HG03442 (cell line): ENCODE measurements around the gene MRNIP.
A peak's percentile ranks its signal among the peaks of the same experiment; 100 is the strongest.

ENCODE experiments used
- ATAC-seq: cut with Tn5 transposase; IDR thresholded peaks from one replicate; pipeline ENCODE4 v1.9.1; 2021; ENCODE audit warnings: mild to moderate bottlenecking, moderate library complexity; ENCODE audit not compliant: unreplicated experiment

Gene MRNIP, protein sequence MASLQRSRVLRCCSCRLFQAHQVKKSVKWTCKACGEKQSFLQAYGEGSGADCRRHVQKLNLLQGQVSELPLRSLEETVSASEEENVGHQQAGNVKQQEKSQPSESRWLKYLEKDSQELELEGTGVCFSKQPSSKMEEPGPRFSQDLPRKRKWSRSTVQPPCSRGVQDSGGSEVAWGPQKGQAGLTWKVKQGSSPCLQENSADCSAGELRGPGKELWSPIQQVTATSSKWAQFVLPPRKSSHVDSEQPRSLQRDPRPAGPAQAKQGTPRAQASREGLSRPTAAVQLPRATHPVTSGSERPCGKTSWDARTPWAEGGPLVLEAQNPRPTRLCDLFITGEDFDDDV

DNA sequence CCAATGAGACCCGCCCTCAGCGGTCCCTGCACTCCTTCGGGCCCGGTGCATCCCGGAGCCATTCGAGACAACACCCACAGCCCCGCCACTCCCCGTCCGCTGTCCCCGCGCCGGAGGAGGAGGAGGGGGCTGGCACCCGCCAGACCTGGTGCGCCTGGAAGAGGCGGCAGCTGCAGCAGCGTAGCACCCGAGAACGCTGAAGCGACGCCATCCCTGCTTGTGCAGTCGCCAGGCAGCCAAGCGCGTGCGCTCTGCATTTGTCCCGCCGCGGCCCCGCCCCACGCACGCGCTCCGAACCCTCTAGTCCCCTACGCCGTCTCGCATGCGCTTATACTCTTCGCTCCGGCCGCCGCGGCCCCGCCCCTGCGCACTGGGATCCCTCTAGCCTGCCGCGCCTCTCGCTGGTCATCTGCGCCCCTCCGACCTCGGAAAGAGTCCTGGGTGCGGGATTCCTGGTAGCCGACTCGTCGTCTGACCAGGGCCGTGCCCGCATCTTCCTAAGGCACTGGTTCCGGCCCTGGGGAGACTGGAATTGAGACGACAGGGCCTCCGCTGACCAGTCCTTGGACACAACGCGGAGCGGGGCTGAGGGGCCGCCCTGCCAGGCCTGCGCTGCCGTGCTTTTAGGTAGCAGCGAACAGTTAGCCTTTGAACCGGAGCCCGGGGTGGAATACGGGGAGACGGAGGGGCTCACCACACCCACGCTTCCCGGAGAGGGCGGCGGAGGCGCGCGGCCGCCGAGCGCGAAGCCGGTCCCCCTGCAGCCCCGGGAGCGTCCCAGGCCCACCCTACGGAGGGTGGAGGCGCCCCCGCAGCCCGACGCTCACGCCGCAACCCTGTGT, at the start of gene MRNIP:
MRNIP (minus strand) TSS at position 232 of the 842 bp plus-strand sequence; CDS start at position 211, 21 bp downstream.
- ATAC-seq: peak; percentile 95

DNA sequence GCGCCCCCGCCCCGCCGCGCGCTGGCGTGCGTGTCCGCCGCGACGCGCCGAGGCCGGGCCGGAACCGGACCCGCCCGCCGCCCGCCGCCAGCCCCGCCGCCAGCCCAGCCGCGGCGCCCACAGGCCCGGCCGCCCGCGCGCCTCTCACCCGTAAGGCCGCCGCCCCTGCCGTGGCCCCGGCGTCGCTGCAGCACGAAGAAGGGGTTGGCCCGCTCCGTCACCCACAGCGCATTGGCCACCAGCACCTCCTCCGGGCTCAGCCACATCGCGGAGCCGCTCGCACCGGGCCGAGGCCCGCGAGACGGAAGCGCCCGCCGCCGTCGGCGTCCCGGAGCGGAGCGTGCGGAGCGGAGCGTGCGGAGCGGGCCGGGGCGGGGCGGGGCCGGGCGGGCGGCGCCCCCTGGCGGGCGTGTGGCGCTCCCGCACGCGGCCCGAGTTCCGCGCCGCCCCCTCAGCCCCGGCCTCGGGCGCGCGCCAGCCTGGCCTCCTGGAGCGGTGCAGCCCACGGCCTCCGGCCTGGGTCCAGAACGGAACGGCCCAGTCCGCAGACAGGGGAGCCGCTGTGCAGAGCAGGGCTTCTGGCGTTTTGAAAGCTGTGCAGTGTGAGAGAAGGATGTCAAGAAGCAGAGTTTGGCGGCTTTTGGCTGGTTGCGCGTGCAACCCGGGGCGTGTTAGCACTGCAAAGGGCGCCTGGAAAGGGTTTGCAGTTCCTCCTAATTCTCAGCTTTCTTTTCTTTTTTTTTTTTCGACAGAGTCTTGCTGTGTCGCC, 49.1 kb upstream of the MRNIP start, which contains the start of gene TBC1D9B:
TBC1D9B (minus strand) TSS at position 342 of the 769 bp plus-strand sequence; CDS start at position 266, 76 bp downstream.
- peak; percentile 80 for ATAC-seq

DNA sequence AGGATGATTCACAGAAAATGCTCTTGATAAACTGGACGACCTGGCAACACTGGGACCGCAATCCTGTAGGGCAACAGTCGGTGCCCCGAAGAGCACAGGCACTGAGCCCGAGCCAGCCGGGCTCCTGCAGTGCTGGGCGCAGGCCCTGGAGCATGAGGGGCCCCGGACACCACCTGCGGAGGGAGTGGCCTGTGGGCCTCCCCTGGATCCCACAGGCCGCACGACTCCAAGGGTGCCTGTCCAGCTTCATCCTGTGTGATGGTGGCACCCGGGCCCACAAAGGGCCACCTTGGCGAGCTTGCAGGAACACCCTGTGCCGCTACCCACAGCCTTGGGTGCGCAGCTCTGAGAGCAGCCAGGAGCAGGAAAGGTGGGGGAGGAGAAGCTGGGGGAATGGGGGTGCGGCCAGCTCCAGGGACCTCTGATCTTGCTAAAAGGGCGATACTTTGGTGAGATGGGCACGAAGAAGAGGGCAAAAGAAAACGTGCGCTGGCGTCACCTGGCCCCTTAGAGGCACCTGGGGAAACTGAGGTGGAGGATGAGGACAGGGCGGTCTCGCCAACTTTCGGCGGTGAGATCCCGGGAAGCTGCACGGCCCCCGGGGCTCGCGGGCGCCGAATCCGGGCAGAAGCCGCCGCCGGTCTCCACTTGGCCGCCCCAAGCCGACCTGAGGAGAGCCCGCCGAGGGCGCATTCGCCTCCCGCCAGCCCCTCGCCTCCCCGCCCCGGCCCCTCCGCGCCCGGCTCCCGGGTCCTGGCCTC, 48.4 kb upstream of the MRNIP start:
- peak; percentile 31 for ATAC-seq

DNA sequence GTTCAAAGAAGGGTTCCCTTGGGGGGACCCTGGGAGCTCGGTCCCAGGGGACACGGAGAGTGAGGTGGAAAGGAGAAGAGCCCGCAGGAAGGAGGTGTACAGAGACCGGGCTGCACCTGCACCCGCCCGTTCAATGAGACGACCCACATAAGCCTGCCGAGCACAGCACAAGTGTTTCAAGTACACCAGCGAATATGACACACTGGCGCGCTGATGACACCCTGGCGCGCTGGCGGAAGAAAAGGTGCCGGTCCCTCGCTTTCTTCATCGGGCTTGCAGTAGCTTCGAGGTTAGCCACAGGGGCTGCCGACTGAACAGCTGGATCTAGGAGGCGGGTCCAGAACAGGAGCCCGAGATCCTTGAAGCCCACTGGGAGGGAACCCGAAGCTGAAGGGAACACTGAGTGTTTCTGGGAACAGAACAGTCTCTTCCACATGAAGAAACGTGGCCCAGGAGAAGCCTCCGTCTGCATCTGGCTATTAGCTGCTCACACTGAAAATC, 47.7 kb upstream of the MRNIP start:
- ATAC-seq: no peak

DNA sequence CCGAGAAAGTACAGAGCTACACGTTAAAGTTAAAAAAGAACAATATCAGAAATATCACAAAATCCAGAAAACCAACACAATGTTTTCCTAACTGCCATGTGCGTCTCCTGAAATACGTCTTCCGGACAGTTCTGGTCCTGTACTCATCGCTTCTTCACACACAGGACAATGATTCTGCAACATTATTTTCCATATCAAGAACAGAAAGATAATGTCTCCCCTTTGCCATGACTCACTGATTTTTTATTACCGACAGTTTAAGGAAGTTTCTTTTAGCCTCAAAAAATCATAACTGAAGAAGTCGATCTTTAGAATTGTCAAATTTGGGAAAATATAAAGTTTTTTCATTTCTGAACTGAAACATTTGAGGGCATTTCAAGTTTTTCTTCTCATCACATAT, 46.5 kb upstream of the MRNIP start:
- ATAC-seq: no peak

DNA sequence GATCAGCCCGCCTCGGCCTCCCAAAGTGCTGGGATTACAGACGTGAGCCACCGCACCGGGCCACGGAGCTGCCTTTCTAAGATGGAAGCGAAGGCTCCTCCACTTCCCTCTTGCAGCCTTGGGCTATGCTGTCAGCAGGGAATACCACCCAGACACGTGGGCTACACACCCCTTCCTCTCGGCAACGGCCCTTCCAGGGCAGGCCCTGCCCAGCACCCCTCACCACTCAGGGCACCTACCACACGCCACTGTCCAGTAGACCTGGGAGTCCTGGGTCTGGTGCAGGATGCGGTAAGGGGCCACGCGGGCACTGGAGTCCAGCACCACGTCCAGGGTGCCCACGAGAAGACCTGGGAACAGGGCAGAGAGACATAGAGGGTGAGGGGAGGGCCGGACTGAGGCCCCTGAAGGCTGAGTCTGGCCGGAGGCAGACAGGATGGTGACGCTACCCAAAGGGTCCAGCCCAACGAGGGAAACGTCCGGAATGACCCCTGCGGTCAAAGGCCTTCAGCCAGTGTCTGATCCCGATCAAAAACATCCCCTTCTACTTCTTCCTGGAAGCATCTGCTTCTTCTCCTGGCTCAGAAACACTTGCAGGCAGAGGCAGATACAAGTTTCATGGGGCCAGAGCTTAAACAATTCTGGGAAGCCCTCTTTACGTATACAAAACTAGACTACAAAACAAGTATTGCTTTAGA, 46.0 kb upstream of the MRNIP start:
- ATAC-seq: no peak

DNA sequence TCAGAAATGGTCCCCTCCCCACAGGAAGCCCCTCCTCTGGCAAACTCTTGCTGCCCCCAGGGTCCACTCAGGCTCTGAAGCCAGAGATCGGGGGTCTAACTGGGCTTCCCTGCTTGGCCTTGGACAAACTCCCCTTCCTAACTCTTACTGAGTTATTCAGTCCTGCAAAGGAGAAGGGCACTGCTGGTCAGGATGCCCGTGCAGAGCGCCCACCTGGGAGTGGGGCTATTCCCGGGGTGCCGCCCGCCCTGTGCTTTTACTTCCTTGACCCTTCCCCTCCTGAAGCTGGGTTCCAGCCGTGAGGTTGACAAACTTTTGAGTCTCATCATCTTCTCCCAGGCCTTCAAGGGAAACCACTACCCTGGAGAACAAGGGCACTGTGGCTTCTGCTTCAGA, 44.1 kb upstream of the MRNIP start:
- no peak for ATAC-seq

DNA sequence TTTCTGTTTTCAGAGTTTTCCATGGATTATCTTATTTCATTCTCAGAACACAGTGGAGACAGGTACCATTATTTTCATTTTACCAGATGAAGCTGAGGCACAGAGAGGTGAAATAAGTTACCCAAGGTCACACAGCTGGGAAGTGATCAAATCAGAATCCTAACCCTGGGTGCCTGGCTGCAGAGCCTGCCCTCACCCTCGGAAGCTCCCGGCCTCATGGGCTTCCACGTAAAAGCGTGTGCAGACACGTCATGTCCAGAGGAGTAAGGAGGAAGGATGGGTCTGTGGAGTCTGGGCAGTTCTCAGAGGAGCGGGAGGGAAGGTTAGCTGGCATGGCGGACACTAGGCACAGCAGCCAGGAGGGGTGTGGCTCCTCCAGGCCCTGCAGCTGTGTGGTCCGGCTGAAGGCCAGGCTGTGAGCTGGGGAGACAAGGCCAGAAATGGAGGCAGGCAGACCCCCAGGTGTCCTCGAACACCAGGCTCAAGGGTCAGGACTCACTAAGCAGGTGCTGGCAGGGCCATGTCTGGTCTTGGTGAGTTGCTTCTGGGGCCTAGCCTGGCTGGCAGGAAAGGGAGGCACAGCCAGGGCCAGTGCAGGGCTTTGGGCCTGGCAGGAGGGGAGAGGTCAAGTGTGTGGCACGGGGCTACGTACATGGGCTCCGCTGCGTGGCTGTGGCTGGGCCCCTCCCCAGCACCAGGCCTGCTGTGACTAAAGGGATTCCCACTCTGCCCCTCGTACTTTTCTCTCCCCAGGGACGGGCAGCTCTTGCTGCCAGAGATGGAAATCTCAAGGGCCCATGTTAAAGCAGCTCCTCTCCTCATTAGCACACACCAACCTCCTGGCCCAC, 43.5 kb upstream of the MRNIP start:
- ATAC-seq: no peak

DNA sequence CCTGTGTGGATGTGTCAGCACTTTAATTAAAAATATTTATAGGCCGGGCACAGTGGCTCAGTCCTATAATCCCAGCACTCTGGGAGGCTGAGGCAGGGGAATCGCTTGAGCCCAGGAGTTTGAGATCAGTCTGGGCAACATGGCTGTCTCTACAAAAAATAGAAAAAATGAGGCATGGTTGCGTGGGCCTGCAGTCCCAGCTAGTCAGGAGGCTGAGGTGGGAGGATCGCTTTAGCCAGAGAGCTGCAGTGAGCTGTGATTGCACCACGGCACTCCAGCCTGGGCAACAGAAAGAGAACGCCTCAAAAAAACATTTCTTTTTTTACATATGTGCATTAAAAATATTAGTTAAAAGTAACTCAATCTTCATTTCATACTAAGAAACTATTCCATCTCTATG, 42.8 kb upstream of the MRNIP start:
- ATAC-seq: no peak

DNA sequence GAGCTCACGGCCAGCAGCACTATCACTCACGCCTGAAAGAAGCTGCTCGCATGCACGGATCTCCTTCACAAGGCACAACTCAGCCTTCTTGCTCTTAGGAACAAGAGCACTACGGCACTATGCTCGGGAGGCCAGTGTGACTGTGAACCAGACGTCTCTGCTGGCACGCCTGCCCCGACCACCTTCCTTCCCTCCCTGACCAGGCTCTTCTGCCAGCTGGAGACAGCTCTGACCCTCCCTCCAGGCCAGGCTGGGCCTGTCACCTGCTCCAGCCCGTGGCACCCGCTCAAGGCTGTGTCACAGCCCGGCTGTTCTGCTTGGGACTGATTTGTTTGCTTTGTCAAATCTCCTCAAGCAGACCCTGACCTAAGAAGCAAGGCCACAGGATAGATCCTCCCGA, 42.1 kb upstream of the MRNIP start:
- ATAC-seq: no peak

DNA sequence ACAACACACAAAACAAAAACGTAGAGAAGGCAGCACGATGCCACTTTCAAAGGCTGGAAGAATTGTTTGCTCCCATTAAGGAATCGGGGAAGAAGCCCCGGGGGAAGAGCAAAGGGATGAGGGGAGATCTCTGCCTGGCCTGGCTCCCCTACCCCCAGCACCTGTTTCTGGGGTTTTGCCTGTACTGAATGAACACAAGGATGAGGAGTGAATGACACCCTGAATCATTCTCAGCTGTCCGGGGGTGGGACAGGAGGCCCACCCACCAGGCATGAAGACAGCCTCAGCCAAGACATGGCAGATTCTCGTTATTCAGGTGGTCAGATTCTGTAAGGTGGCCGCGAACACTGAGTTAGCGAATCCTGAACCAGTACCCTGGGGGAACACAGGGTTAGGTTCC, 41.6 kb upstream of the MRNIP start:
- no peak for ATAC-seq

DNA sequence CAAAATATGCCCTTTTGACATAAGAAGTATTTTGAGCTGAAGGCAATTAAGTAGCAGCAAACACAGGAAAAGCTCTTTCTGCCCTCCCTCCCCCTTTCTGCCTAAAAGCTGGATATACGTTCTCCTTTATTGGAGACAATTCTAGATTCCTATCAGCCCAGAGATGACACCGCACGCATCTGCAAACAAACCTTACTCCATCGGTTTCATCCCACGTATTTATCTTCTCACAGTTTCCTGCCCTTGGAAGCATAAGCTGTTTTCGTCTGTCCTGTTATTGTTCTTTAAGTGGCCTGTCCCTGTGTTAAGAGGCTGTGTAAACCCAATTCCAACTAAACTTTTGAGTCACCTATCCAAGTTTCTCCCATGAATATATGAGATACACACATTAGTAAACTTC, 37.2 kb upstream of the MRNIP start:
- ATAC-seq: no peak

DNA sequence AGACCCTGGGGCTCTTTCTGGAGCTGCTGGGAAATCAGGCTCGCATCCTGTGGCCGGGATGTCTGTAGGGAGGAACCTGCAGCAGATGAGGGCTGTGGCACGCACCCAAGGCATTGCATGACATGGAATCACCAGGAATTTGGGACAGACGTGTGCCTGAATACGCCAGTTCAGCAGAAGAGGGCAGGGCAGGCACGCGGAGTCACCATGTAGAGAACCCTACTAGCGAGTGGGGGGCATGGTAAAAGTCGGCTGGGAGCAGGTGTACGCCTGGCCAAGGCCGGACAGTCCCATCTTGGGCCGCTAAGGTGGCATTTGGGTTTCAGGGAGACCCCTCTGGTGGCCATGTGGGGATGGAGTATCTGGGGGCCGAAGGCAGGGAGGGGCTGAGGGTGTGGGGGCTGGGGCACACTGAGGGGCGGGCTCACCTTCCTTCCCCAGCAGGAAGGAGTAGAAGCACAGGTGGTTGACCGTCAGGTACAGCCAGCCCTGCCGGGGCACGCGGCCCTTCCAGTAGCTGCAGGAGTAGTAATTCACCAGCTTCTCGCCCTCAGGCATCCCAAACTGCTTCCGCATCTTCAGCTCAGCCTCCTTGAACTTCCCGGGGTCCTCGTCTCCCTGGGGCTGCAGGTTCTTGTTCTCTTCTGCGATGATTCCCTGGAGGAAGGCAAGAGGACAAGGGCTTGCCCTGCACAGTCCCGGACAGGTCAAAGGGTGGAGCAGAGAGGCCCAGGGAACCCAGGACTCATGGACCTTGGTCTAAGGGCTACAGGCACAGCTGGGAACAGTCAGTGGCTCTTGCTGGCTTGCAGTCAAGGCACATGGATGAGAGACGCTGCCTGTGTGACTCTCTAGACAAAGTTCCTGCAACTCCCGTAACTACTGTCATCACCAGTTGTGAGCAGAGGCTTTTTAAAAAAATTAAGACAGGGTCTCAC, 35.6 kb upstream of the MRNIP start:
- ATAC-seq: no peak

DNA sequence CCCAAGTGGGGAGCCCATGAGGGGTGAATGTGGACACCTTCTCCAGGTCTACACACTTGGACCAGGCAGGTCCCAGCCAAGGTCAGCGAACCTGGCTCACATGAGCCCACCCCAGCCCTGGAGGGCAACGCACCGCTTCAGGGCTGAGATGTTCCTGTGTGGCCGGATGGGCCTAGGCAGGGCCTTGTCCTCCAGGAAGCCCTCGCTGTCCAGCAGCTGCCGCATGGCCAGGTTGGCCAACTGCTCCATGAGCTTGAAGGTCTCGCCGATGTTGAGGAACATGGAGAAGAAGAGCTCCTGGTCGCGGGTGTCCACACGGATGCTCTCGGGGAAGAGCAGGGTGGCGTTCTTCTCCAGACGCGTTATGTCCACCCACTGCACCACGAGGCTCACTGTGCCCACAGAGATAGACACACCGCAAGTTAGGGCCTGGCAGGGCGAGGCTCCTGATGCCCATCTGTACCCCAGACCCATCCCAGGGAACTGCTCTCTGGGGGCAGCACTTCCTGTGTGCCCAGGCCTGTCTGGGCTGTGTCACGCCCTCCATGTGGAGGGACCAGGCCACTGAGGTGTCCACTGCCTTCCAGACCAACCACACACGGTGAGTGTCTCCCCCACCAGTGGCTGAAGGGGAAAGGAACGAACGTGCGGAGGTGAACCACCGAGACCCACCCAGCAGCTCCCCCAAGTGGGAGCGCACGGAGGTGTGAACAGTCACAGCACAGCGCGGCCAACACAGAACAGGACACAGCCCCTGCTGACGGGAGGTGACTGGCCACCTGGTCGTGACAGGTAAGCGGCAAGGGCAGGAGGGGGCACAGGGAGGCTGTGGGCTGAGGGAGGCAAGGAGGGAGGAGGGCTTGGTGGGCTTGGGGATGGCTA, 34.7 kb upstream of the MRNIP start:
- ATAC-seq: no peak

DNA sequence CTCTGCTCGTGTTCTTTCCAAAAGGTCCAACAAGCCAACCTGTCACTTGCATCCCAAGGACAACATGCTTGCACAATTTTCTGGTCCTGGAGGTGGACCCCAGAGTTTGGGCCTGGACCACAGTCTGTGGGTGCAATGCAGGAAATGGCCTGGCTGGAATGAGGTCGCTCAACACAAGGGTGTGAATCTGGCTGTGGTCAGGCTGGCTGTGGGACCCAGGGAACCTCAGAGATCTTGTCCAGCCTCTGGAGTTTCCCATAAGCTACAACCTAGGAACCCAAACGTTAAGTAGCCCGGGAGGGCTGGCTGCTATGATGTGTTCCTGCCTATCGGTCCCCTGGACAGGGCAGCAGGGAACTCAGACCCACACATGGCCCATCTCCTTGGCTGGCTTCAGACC, 33.6 kb upstream of the MRNIP start:
- no peak for ATAC-seq

DNA sequence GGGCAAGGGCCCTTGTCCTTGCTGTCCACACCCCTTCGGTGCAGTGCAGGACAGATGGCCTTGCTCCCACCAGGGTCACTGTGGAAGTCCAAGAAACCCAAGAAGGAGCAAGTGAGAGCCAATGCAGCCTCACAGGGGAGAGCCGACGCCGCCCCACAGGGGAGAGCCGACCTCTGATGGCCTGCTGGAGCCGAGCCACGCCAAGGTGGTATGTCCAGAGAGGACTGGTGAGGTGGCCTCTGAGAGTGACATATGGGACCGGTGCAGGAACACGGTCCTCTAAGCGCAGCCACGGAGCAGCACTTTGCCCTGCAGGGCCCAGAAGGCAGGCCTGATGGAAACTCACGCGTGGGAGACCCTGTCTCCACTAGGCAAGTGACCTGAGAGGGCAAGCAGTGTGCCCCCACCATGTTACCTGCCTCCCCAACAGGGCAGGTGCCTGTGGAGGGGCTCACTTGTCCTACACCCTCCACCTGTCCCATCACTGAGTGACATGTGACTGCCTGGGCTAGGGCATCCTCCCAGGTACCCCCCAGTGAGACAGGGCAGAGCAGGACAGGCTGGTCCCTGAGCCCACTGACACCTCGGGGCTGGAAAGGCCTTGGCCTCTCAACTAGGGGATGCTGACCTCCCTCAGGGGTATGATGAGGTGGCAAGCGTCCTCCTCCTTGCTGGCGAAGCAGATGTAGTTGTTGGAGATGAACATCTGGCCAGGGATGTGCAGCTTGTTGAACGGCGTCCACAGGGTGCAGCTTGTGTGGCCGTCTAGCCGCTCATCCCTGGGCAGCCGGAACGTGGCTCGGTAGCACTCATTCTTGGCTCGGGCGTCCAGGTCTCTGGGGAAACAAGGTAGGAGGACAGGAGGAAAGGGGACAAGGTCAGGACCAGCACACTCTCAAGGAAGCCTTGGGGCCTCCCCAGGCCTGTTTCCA, 32.4 kb upstream of the MRNIP start:
- no peak for ATAC-seq
